CD4-positive, alpha-beta T cell treated with Interleukin-4 for 4 hours (primary cell): Measurements from ENCODE around the gene RHBDL1.

ENCODE experiments used
- DNase-seq: peaks from one replicate; pipeline ENCODE4 v3.0.0-alpha.2; 2020

RHBDL1 gene

GRCh38 chr16:721765-722540 lies 46.5 kb downstream of the RHBDL1 start:
- peak; percentile 15 for DNase-seq

GRCh38 chr16:722835-723633 lies 47.6 kb downstream of the RHBDL1 start:
- DNase-seq: no peak

GRCh38 chr16:723695-724094 lies 48.2 kb downstream of the RHBDL1 start:
- no peak for DNase-seq

- no peak for DNase-seq
Measured at GRCh38 chr16:724188-725040, 48.9 kb downstream of the RHBDL1 start.

- DNase-seq: no peak
Measured at GRCh38 chr16:725041-725376, 49.5 kb downstream of the RHBDL1 start.

- no peak for DNase-seq
Measured at GRCh38 chr16:725463-726187, 50.2 kb downstream of the RHBDL1 start.

GRCh38 chr16:726188-726437 lies 50.6 kb downstream of the RHBDL1 start:
- no peak for DNase-seq

GRCh38 chr16:726438-727290 lies 51.2 kb downstream of the RHBDL1 start, which contains the start of the genes CCDC78 and HAGHL:
TSS of gene CCDC78 (minus strand) at chr16:726443. CDS start at chr16:726367, 76 bp downstream.
TSS of gene HAGHL (plus strand) at chr16:727106. CDS start at chr16:727510, 404 bp downstream.
- DNase-seq: peak; percentile 38

- DNase-seq: peak; percentile 23
Measured at GRCh38 chr16:727291-727977, 52.0 kb downstream of the RHBDL1 start.
